ENCODE results near the gene RBPJ.

DNA sequence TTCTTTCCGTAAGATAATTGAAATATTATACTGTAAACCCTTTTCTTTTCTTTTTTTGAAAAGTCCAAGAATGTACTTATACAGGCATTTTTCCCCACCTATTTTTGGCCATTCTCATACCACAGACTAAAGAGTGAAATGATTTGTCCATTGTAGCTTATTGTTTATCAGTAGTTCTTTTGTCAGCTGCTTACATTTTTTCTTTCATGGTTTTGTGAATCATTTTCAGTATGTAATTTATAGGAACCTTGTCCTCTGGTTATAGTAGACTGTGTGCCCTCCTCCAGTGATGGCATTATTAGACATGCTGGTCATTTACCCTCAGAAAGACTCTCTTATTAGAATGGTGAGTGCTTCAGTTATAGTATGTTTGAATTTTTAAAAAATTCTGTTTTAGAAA lies 112.7 kb downstream of the RBPJ start:
- TF ChIP-seq, protein P1, sequence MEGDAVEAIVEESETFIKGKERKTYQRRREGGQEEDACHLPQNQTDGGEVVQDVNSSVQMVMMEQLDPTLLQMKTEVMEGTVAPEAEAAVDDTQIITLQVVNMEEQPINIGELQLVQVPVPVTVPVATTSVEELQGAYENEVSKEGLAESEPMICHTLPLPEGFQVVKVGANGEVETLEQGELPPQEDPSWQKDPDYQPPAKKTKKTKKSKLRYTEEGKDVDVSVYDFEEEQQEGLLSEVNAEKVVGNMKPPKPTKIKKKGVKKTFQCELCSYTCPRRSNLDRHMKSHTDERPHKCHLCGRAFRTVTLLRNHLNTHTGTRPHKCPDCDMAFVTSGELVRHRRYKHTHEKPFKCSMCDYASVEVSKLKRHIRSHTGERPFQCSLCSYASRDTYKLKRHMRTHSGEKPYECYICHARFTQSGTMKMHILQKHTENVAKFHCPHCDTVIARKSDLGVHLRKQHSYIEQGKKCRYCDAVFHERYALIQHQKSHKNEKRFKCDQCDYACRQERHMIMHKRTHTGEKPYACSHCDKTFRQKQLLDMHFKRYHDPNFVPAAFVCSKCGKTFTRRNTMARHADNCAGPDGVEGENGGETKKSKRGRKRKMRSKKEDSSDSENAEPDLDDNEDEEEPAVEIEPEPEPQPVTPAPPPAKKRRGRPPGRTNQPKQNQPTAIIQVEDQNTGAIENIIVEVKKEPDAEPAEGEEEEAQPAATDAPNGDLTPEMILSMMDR (IDR thresholded peaks at IDR 0.05 in 8 of 11, conservative IDR thresholded peaks at IDR 0.05 in 3 of 11) = no peak
- TF ChIP-seq POLR2A (IDR thresholded peaks at IDR 0.05) (no peak), POLR2AphosphoS5 (IDR thresholded peaks at IDR 0.05) (no peak)

Measured in spleen (tissue), 7 donors.